Endothelial cell of umbilical vein (primary cell): ENCODE results near the gene MAPK9. TPM values are rescaled to one million over a fixed set of nuclear protein-coding genes. Genes with fewer than 3 reads are reported as not detected.

ENCODE experiments used
- BruUV-seq: library from RNA; stranded (reverse); fragments of 400-500 nt; replicated peaks from 2 replicates; lab custom pipeline; 2021; lab: Mats Ljungman, UMichigan
- CTCF ChIA-PET: fragments of 300-600, 350-600 bp; sonication (Branson Sonifier 250); formaldehyde crosslinking; loops from one replicate; lab custom pipeline; 2021; ENCODE audit warnings: antibody characterized with exemption, inconsistent platforms; lab: Charles Lee
- POLR2A ChIA-PET: fragments of 300-600, 350-600 bp; sonication (Branson Sonifier 250); formaldehyde crosslinking; loops from one replicate; lab custom pipeline; 2021; ENCODE audit warnings: antibody characterized with exemption, inconsistent platforms; lab: Charles Lee
- DNase-seq: peaks from one replicate; pipeline ENCODE4 v3.0.0-alpha.2; 2011; ENCODE audit warnings: low read depth, low spot score
- FAIRE-seq: peaks from 2 replicates; lab custom pipeline; 2011; peaks lifted over from hg19 to GRCh38; lab: Jason Lieb, UNC
- H2AFZ ChIP-seq: 2 replicates; pipeline ENCODE4 v1.6.0; 2012; ENCODE audit warnings: low read depth, low read length, control low read depth, inconsistent platforms
- H3K27ac ChIP-seq: 2 replicates; pipeline ENCODE4 v1.5.1; 2011; ENCODE audit warnings: low read depth, mild to moderate bottlenecking, control low read depth, low read length, moderate library complexity; ENCODE audit not compliant: insufficient read depth
- H3K27me3 ChIP-seq, 2 experiments: 2 replicates each; pipeline versions ENCODE4 v1.6.0 to v1.6.1; 2011; ENCODE audit warnings: low read length in 2 of 2, mixed read lengths in 1 of 2; ENCODE audit not compliant: control insufficient read depth in 2 of 2, insufficient read depth in 2 of 2
- H3K36me3 ChIP-seq, 2 experiments: 2 replicates in 1 of 2; 3 replicates in 1 of 2; pipeline ENCODE4 v1.5.1; 2011; ENCODE audit warnings: low read length in 2 of 2, mild to moderate bottlenecking in 1 of 2, moderate library complexity in 1 of 2; ENCODE audit not compliant: control insufficient read depth in 2 of 2, insufficient read depth in 2 of 2; ENCODE audit errors: extremely low read depth in 1 of 2
- H3K4me1 ChIP-seq: 3 replicates; pipeline ENCODE4 v1.5.1; 2011; ENCODE audit warnings: mild to moderate bottlenecking, low read length; ENCODE audit not compliant: control insufficient read depth, insufficient read depth; ENCODE audit errors: extremely low read depth
- H3K4me2 ChIP-seq: 2 replicates; pipeline ENCODE4 v1.6.1; 2011; ENCODE audit warnings: low read length, control low read depth, mixed read lengths; ENCODE audit not compliant: insufficient read depth
- H3K4me3 ChIP-seq, 3 experiments: fragments of 200-600 bp in 1 of 3; sonication (generic), shearing (Covaris generic) in 1 of 3; replicated peaks in 1 of 3; 2 replicates each; pipeline ENCODE4 v1.5.1; 2011 to 2016; ENCODE audit warnings: control low read depth in 3 of 3, low read length in 3 of 3, mild to moderate bottlenecking in 2 of 3, inconsistent platforms in 1 of 3, low read depth in 1 of 3, moderate library complexity in 1 of 3; ENCODE audit not compliant: insufficient read depth in 1 of 3
- H3K79me2 ChIP-seq: 2 replicates; pipeline ENCODE4 v1.6.0; 2012; ENCODE audit warnings: low read length, inconsistent platforms; ENCODE audit not compliant: control insufficient read depth, insufficient read depth
- H3K9ac ChIP-seq: replicated peaks from 2 replicates; pipeline ENCODE3; 2011; ENCODE audit warnings: low read length, control low read depth; ENCODE audit not compliant: insufficient read depth; ENCODE audit errors: extremely low read depth
- H3K9me1 ChIP-seq: replicated peaks from 3 replicates; pipeline ENCODE4 v1.6.0; 2011; ENCODE audit warnings: mild to moderate bottlenecking, low read length; ENCODE audit not compliant: control insufficient read depth, insufficient read depth; ENCODE audit errors: extremely low read depth
- H3K9me3 ChIP-seq: replicated peaks from 2 replicates; pipeline ENCODE4 v1.5.1; 2012; ENCODE audit warnings: low read length, inconsistent platforms; ENCODE audit not compliant: control insufficient read depth, insufficient read depth
- H4K20me1 ChIP-seq: replicated peaks from 2 replicates; pipeline ENCODE3; 2011; ENCODE audit warnings: mild to moderate bottlenecking, low read length; ENCODE audit not compliant: control insufficient read depth, insufficient read depth; ENCODE audit errors: extremely low read depth
- CTCF ChIP-seq, 2 donors: IDR thresholded peaks; 1 replicate in 1 of 2; 2 replicates in 1 of 2; pipeline ENCODE4 v1.5.1; 2011; ENCODE audit warnings: low read length in 2 of 2, mild to moderate bottlenecking in 2 of 2, moderate library complexity in 2 of 2, control low read depth in 1 of 2, inconsistent platforms in 1 of 2, low read depth in 1 of 2; ENCODE audit not compliant: insufficient read depth in 1 of 2; ENCODE audit errors: extremely low read depth in 1 of 2
- EZH2 ChIP-seq: IDR thresholded peaks from 2 replicates; pipeline ENCODE4 v1.6.1; 2012; ENCODE audit warnings: borderline replicate concordance, low read depth, mild to moderate bottlenecking, moderate library complexity, low read length, inconsistent platforms; ENCODE audit not compliant: severe bottlenecking
- FOS ChIP-seq: IDR thresholded peaks from 2 replicates; pipeline ENCODE4 v1.6.1; 2011; ENCODE audit warnings: mild to moderate bottlenecking, low read length, moderate library complexity, borderline replicate concordance; ENCODE audit not compliant: insufficient read depth
- GATA2 ChIP-seq: IDR thresholded peaks from 2 replicates; pipeline ENCODE4 v1.7.0; 2011; ENCODE audit warnings: low read depth, mild to moderate bottlenecking, moderate library complexity, mixed read lengths, low read length; ENCODE audit not compliant: insufficient read length, insufficient read depth
- JUN ChIP-seq: IDR thresholded peaks from 2 replicates; pipeline ENCODE4 v1.6.1; 2011; ENCODE audit warnings: borderline replicate concordance, low read depth; ENCODE audit not compliant: insufficient read length, insufficient read depth
- MAX ChIP-seq: IDR thresholded peaks from 2 replicates; pipeline ENCODE4 v1.6.1; 2011; ENCODE audit not compliant: insufficient read depth, insufficient read length
- MYC ChIP-seq: IDR thresholded peaks from one replicate; pipeline ENCODE4 v1.6.1; 2011; ENCODE audit warnings: mild to moderate bottlenecking, low read depth, low read length
- POLR2A ChIP-seq: IDR thresholded peaks from 2 replicates; pipeline ENCODE4 v1.6.1; 2012; ENCODE audit warnings: low read depth, mild to moderate bottlenecking, control low read depth, low read length
- POLR2AphosphoS5 ChIP-seq: IDR thresholded peaks from 2 replicates; pipeline ENCODE4 v1.6.1; 2012; ENCODE audit warnings: low read depth, mild to moderate bottlenecking, control low read depth, low read length, moderate library complexity; ENCODE audit not compliant: insufficient read depth
- dilution Hi-C: fragments of 300-500 bp; cut with MboI; formaldehyde crosslinking; loops from one replicate; pipeline ENCODE4 v1.15.0; 2019; ENCODE audit warnings: low sequenced_read_pairs; ENCODE audit not compliant: extremely low pct_ligation_motif_present
- intact Hi-C: fragments of 100-400 bp; cut with micrococcal nuclease; formaldehyde crosslinking; loops from one replicate; pipeline ENCODE4 v1.10.0; 2022
- polyA plus RNA-seq, 4 experiments: library from polyadenylated mRNA; depleted of rRNA in 3 of 4; stranded (reverse) in 3 of 4; unstranded in 1 of 4; fragments of >200 nt; gene quantifications; 2 replicates each; pipeline versions ENCODE4 v1.2.1 to v1.2.3, GENCODE V29; 2011 to 2012; ENCODE audit warnings: missing spikeins in 1 of 4
- total RNA-seq: library from RNA; stranded (reverse); gene quantifications from 2 replicates; pipeline ENCODE4 v1.2.3, GENCODE V29; 2021

The MAPK9 gene
- total and polyA plus RNA-seq, 2 donors (not counting 3 experiments of a cell fraction or from before 2014, with no cell fraction given): 24.6 to 34.8 TPM

GRCh38 chr5:180330270-180330648, 38.4 kb upstream of the MAPK9 start:
- no peaks in the 10 kb centered on the region for H3K36me3 ChIP-seq
- no peak overlapping the region for H3K4me3 ChIP-seq
- no peak overlapping the region for H3K4me2 ChIP-seq
- dilution Hi-C loops (no loop called here), intact Hi-C loops (no loop called here)
- TF ChIP-seq MAX (no peak), GATA2 (no peak), FOS (no peak), EZH2 (no peak), POLR2A (no peak), CTCF (IDR thresholded peaks at IDR 0.05; ENCODE audit: extremely low read depth in 1 of 2, insufficient read depth in 1 of 2, low read depth in 1 of 2, low read length in 2 of 2) (no peak), MYC (no peak), JUN (no peak), POLR2AphosphoS5 (no peak)
- no peak for DNase-seq
- H3K79me2 ChIP-seq: no peaks in the 10 kb centered on the region
- BruUV-seq: TSS peak; percentile 64
- peak overlapping the region; percentile 81 for H3K27ac ChIP-seq
- H3K27me3 ChIP-seq: no peaks in the 10 kb centered on the region
- H2AFZ ChIP-seq: no peak overlapping the region
- peaks cover 9% of the 10 kb centered on the region for H3K4me1 ChIP-seq
- no peak overlapping the region for H3K9ac ChIP-seq
- ChIA-PET CTCF (interaction anchor here (1.4 to 3.4 kb wide), 4 partner anchors 11 to 16 kb away, joined by 4 to 49 read pairs (median 10); no protein-coding TSS in a partner anchor), POLR2A (no interaction called here)
- no peaks in the 10 kb centered on the region for H4K20me1 ChIP-seq
- no peak for FAIRE-seq
- no peaks in the 10 kb centered on the region for H3K9me1 ChIP-seq
- H3K9me3 ChIP-seq: no peaks in the 10 kb centered on the region
